ENCODE measurements around the gene ATXN7L1.

Gene ATXN7L1

DNA sequence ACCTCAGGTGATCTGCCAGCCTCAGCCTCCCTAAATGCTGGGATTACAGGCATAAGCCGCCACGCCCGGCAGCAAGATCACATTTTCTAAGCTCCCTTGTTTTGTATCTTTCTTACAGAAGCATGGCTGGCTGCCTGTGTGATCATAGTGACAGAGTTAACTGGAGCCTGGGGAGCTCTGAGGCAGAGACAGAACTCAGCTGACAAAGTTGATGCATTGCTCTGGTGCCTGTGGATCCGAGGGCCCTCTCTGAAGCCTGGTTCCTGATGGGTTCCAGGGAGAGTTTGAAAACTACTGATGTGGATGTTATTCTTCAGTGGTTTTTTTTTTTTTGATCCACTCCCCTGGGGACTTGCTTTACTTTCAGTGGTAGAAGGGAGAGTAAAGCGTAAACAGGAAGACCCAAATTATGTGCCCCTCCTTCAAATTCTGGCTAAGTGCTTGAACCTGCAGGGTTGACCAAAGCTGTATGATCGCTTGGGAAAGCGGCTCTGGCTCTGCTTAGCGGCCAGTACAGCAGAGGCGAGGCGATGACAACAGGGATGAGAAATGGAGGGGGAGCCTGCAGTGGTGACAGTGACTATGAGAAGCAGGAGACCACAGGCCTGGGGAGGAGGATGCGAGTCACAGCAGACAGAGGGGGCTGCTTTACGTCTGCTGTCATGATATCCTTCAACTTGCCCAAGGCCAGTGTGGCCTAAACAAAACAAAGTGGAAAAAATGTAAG lies 288.3 kb downstream of the ATXN7L1 start:
- H3K4me1 ChIP-seq (ENCODE audit: control insufficient read depth, insufficient read depth, low read length) = peaks cover 10% of the 10 kb centered on the region
- no peaks in the 10 kb centered on the region for H3K36me3 ChIP-seq (ENCODE audit: control insufficient read depth in 2 of 2, insufficient read depth in 2 of 2, low read length in 2 of 2)
- no peak overlapping the region for H3K27ac ChIP-seq (ENCODE audit: low read length)
- no peaks in the 10 kb centered on the region for H3K27me3 ChIP-seq (ENCODE audit: control insufficient read depth in 1 of 2, insufficient read depth in 2 of 2, low read length in 2 of 2)
- H3K9me3 ChIP-seq (ENCODE audit: control insufficient read depth in 2 of 2, low read length in 2 of 2) = no peaks in the 10 kb centered on the region
- no peak overlapping the region for H3K9ac ChIP-seq (ENCODE audit: low read length in 2 of 2)
- H3K4me3 ChIP-seq (ENCODE audit: low read length in 2 of 2) = no peak overlapping the region

DNA sequence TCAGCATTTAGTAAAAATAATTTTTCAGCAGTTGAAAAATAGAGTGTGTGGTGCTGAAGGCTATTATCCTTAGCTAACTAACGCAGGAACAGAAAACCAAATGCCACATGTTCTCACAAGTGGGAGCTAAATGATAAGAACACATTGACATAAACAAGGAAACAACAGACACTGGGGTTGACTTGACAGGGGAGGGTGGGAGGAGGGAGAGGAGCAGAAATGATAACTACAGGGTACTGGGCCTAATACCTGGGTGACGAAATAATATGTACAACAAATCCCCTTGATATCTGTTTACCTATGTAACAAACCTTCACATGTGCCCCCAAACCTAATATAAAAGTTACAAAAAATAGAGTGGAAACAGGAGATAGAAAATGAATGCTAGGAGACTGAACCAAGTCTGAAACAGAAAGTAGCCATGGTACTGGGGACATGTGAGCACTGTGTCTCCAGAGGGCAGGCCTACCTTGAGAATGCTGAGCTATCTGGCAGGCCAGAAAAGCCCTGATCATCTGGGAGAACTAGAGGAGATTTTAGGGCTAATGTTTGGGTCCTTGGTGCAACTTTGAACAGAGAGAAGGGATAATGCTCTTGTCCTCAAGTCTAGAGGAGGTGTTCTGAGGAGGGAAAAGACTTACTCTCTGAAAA lies 290.4 kb downstream of the ATXN7L1 start:
- H3K4me1 ChIP-seq (ENCODE audit: control insufficient read depth, insufficient read depth, low read length) = peaks cover 16% of the 10 kb centered on the region
- no peak overlapping the region for H3K4me3 ChIP-seq (ENCODE audit: low read length in 2 of 2)
- no peak overlapping the region for H3K27ac ChIP-seq (ENCODE audit: low read length)
- H3K36me3 ChIP-seq (ENCODE audit: control insufficient read depth in 2 of 2, insufficient read depth in 2 of 2, low read length in 2 of 2) = no peaks in the 10 kb centered on the region
- H3K9ac ChIP-seq (ENCODE audit: low read length in 2 of 2) = no peak overlapping the region
- peaks cover 0 to 3% of the 10 kb centered on the region in 2 donors for H3K27me3 ChIP-seq (ENCODE audit: control insufficient read depth in 1 of 2, insufficient read depth in 2 of 2, low read length in 2 of 2)
- no peaks in the 10 kb centered on the region for H3K9me3 ChIP-seq (ENCODE audit: control insufficient read depth in 2 of 2, low read length in 2 of 2)

DNA sequence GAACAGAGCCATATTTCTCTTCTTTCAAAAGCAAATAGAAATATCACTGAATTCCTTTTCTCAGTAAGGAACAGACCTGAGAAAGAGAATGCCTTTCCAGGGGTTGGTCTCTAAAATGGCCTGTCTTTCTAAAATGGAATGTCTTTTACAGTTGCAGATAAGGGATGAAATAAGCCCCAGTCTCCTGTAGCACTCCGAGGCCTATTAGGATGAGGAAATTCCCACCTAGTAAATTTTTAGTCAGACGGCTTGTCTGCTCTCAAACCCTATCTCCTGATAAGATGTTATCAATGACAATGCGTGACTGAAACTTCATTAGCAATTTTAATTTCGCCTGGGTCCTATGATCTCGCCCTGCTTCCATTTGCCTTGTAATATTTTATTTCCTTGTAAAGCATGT lies 292.2 kb downstream of the ATXN7L1 start:
- no peaks in the 10 kb centered on the region for H3K36me3 ChIP-seq (ENCODE audit: control insufficient read depth in 2 of 2, insufficient read depth in 2 of 2, low read length in 2 of 2)
- no peak overlapping the region for H3K9ac ChIP-seq (ENCODE audit: low read length in 2 of 2)
- no peaks in the 10 kb centered on the region for H3K9me3 ChIP-seq (ENCODE audit: control insufficient read depth in 2 of 2, low read length in 2 of 2)
- H3K4me3 ChIP-seq (ENCODE audit: low read length in 2 of 2) = no peak overlapping the region
- peaks cover 13% of the 10 kb centered on the region for H3K4me1 ChIP-seq (ENCODE audit: control insufficient read depth, insufficient read depth, low read length)
- peaks cover 0 to 3% of the 10 kb centered on the region in 2 donors for H3K27me3 ChIP-seq (ENCODE audit: control insufficient read depth in 1 of 2, insufficient read depth in 2 of 2, low read length in 2 of 2)
- H3K27ac ChIP-seq (ENCODE audit: low read length) = no peak overlapping the region

DNA sequence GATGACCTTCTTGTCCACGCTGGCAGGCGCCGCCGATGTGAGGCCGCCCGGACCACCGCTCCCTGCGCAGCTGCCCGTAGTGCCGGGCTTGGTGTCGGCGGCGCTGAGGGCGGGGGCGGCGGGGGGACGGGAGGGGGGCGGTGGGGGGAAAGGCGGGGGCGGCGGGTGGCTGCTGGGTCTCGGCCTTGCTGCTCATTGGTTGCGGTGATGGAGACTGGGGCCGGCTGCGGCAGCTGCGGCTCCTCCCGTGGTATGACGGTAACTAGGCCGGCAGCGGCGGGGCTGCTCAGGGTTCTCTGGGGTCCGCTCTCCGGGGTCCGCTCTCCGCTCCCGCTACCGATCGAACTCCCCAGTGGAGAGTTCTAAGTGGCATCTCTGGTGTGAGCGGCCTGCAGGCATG lies 293.3 kb downstream of the ATXN7L1 start:
- Histone ChIP-seq H3K36me3 (ENCODE audit: control insufficient read depth in 2 of 2, insufficient read depth in 2 of 2, low read length in 2 of 2) (no peaks in the 10 kb centered on the region), H3K4me3 (ENCODE audit: low read length in 2 of 2) (no peak overlapping the region), H3K4me1 (ENCODE audit: control insufficient read depth, insufficient read depth, low read length) (peaks cover 8% of the 10 kb centered on the region), H3K27me3 (ENCODE audit: control insufficient read depth in 1 of 2, insufficient read depth in 2 of 2, low read length in 2 of 2) (peaks cover 0 to 3% of the 10 kb centered on the region in 2 donors), H3K9me3 (ENCODE audit: control insufficient read depth in 2 of 2, low read length in 2 of 2) (no peaks in the 10 kb centered on the region), H3K9ac (ENCODE audit: low read length in 2 of 2) (no peak overlapping the region), H3K27ac (ENCODE audit: low read length) (no peak overlapping the region)

DNA sequence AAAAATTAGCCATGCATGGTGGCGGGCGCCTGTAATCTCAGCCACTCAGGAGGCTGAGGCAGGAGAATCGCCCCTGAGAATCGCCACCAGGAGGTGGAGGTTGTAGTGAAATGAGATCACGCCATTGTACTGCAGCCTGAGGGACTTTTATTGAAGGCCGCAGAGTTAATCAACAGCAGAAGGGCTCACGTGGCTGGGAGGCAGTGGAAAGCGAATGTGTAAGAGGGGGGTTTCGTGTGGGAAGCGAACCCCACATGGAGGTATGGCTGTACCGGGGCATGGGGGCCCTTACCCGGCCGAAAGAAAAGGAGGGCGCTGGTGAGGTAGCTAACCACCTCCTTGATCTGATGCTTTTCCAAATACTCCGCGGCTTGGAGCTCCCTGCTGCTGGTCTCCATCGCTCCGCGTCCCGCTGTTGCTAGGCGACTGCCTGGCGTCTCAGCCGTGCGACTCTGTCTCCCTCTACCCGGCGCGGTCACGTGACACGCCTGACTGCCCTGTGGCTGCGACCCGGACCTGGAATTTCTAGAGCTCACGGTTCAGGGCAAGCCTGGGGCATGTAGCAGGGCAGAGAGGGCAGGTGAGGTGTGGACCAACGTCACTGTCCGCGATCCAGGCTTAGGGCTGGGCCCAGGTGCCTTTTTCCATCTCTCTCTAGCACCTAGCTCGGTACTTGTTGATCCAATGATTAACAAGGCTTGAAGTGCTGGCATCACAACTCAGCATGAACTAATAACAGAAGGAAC lies 295.2 kb downstream of the ATXN7L1 start, which contains the start of gene EFCAB10:
Gene EFCAB10, minus strand, starts transcription at position 428 of the 746 bp plus-strand sequence. Its CDS starts 30 bp downstream, at position 398.
- peaks cover 0 to 3% of the 10 kb centered on the region in 2 donors for H3K27me3 ChIP-seq (ENCODE audit: control insufficient read depth in 1 of 2, insufficient read depth in 2 of 2, low read length in 2 of 2)
- H3K9me3 ChIP-seq (ENCODE audit: control insufficient read depth in 2 of 2, low read length in 2 of 2) = no peaks in the 10 kb centered on the region
- peak within 1 kb of the TSS; percentile 68 to 71 for H3K4me3 ChIP-seq (ENCODE audit: low read length in 2 of 2)
- H3K9ac ChIP-seq (ENCODE audit: low read length in 2 of 2) = no peak within 1 kb of the TSS
- H3K27ac ChIP-seq (ENCODE audit: low read length) = no peak within 1 kb of the TSS
- peaks cover 7% of the 10 kb centered on the region for H3K4me1 ChIP-seq (ENCODE audit: control insufficient read depth, insufficient read depth, low read length)
- H3K36me3 ChIP-seq (ENCODE audit: control insufficient read depth in 2 of 2, insufficient read depth in 2 of 2, low read length in 2 of 2) = no peaks in the 10 kb centered on the region

DNA sequence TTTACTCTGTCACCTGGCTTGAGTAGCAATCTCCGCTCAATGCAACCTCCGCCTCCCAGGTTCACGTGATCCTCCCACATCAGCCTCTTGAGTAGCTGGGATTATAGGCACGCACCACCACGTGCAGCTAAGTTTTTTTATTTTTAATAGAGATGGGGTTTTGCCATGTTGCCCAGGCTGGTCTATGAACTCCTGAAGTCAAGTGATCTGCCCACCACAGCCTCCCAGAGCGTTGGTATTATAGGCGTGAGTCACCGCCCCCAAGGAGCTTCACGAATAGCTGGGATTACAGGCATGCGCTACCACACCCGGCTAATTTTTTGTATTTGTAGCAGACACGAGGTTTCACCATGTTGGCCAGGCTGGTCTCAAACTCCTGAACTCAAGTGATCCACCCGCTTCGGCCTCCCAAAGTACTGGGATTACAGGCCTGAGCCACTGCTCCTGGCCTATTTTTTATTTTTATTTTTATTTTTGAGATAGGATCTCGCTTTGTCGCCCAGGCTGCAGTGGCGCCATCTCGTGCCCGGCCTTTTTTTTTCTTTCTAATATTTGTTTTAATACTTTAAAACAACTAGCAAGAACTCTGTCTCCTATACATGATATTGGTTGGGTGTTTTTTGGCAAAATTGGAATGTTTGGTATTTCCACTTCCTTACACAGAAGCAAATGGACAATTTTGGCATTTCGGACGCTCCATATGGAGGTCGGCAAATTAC lies 296.2 kb downstream of the ATXN7L1 start:
- Histone ChIP-seq H3K27ac (ENCODE audit: low read length) (no peak overlapping the region), H3K9ac (ENCODE audit: low read length in 2 of 2) (no peak overlapping the region), H3K27me3 (ENCODE audit: control insufficient read depth in 1 of 2, insufficient read depth in 2 of 2, low read length in 2 of 2) (peaks cover 0 to 3% of the 10 kb centered on the region in 2 donors), H3K9me3 (ENCODE audit: control insufficient read depth in 2 of 2, low read length in 2 of 2) (no peaks in the 10 kb centered on the region), H3K4me3 (ENCODE audit: low read length in 2 of 2) (no peak overlapping the region), H3K36me3 (ENCODE audit: control insufficient read depth in 2 of 2, insufficient read depth in 2 of 2, low read length in 2 of 2) (no peaks in the 10 kb centered on the region), H3K4me1 (ENCODE audit: control insufficient read depth, insufficient read depth, low read length) (peaks cover 7% of the 10 kb centered on the region)

DNA sequence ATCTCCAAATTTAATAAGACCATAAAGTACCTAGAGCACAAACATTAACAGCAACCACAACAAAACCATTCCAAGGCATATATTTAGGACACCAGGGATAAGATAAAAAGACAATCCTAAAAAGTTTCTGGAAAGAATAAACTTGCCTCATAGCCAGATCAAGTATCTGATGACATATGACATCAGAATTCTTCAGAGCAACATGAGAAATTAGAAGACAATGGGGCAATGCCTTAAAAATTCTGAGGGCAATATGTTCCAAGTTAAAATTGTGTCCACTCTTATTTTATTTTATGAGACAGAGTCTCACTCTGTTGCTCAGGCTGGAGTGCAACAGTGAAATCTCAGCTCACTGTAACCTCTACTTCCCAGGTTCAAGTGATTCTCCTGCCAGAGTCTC lies 297.9 kb downstream of the ATXN7L1 start:
- peaks cover 7% of the 10 kb centered on the region for H3K4me1 ChIP-seq (ENCODE audit: control insufficient read depth, insufficient read depth, low read length)
- peaks cover 0 to 3% of the 10 kb centered on the region in 2 donors for H3K27me3 ChIP-seq (ENCODE audit: control insufficient read depth in 1 of 2, insufficient read depth in 2 of 2, low read length in 2 of 2)
- H3K9me3 ChIP-seq (ENCODE audit: control insufficient read depth in 2 of 2, low read length in 2 of 2) = no peaks in the 10 kb centered on the region
- no peak overlapping the region for H3K4me3 ChIP-seq (ENCODE audit: low read length in 2 of 2)
- no peak overlapping the region for H3K27ac ChIP-seq (ENCODE audit: low read length)
- H3K9ac ChIP-seq (ENCODE audit: low read length in 2 of 2) = no peak overlapping the region
- H3K36me3 ChIP-seq (ENCODE audit: control insufficient read depth in 2 of 2, insufficient read depth in 2 of 2, low read length in 2 of 2) = no peaks in the 10 kb centered on the region

DNA sequence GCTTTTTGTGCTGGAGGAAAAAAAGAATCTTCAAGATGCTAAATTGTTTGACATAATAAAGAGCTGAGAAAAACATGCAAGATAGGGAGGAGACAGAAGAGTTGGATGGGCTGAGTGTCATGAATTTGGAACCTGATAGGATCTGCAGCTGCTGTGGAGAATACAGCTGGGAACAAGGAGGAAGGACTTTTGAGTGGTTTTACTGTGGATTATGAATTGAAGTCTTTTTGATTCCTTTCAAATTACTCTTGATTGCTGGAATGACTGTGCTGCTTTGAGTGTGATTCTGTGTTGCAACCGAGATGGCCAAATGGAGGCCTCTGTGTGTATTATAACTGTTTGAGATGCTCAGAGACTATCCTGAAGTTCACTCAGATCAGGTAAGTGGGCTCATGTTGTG lies 299.1 kb downstream of the ATXN7L1 start:
- Histone ChIP-seq H3K9me3 (ENCODE audit: control insufficient read depth in 2 of 2, low read length in 2 of 2) (no peaks in the 10 kb centered on the region), H3K27me3 (ENCODE audit: control insufficient read depth in 1 of 2, insufficient read depth in 2 of 2, low read length in 2 of 2) (peaks cover 0 to 3% of the 10 kb centered on the region in 2 donors), H3K27ac (ENCODE audit: low read length) (no peak overlapping the region), H3K9ac (ENCODE audit: low read length in 2 of 2) (no peak overlapping the region), H3K4me3 (ENCODE audit: low read length in 2 of 2) (no peak overlapping the region), H3K4me1 (ENCODE audit: control insufficient read depth, insufficient read depth, low read length) (peaks cover 7% of the 10 kb centered on the region), H3K36me3 (ENCODE audit: control insufficient read depth in 2 of 2, insufficient read depth in 2 of 2, low read length in 2 of 2) (no peaks in the 10 kb centered on the region)

DNA sequence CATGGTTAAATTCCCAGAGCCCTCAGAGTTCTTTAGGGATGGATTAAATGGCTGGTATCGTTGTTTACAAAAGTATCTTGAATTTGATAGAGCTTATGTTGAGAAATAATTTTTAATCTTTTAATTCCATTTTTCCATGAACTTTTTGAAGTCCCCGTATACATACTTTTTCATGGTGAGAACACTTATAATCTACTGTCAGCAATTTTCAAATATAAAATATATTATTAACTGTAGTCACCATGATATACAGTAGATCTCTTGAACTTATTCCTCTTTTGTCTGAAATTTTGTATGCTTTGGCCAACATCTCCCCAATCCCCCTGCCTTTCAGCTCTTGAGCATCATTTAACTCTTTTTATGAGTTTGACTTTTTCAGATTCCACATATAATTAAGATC lies 304.5 kb downstream of the ATXN7L1 start:
- no peak overlapping the region for H3K9ac ChIP-seq (ENCODE audit: low read length in 2 of 2)
- no peaks in the 10 kb centered on the region for H3K9me3 ChIP-seq (ENCODE audit: control insufficient read depth in 2 of 2, low read length in 2 of 2)
- H3K4me3 ChIP-seq (ENCODE audit: low read length in 2 of 2) = no peak overlapping the region
- peaks cover 0 to 9% of the 10 kb centered on the region in 2 donors for H3K36me3 ChIP-seq (ENCODE audit: control insufficient read depth in 2 of 2, insufficient read depth in 2 of 2, low read length in 2 of 2)
- no peak overlapping the region for H3K27ac ChIP-seq (ENCODE audit: low read length)
- no peaks in the 10 kb centered on the region for H3K4me1 ChIP-seq (ENCODE audit: control insufficient read depth, insufficient read depth, low read length)
- no peaks in the 10 kb centered on the region for H3K27me3 ChIP-seq (ENCODE audit: control insufficient read depth in 1 of 2, insufficient read depth in 2 of 2, low read length in 2 of 2)

DNA sequence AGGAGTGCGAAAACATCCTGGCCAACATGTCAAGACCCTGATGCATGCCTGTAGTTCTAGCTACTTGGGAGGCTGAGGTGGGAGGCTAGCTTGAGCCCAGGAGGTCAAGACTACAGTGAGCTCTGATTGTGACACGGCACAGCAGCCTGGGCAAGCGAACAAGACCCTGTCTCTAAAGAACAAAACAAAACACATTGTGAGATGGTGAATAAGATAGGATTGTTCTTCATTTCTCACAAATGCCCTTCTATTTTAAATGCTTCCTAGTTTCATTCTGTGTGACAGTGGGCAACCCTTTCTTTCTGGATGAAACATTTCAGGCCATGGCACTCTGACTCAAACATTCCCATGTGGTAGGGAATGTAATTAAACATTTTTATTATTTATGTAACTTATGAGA lies 308.6 kb downstream of the ATXN7L1 start:
- H3K27me3 ChIP-seq (ENCODE audit: control insufficient read depth in 1 of 2, insufficient read depth in 2 of 2, low read length in 2 of 2) = no peaks in the 10 kb centered on the region
- no peak overlapping the region for H3K4me3 ChIP-seq (ENCODE audit: low read length in 2 of 2)
- H3K9ac ChIP-seq (ENCODE audit: low read length in 2 of 2) = no peak overlapping the region
- no peaks in the 10 kb centered on the region for H3K9me3 ChIP-seq (ENCODE audit: control insufficient read depth in 2 of 2, low read length in 2 of 2)
- peaks cover 14 to 22% of the 10 kb centered on the region in 2 donors for H3K36me3 ChIP-seq (ENCODE audit: control insufficient read depth in 2 of 2, insufficient read depth in 2 of 2, low read length in 2 of 2)
- H3K4me1 ChIP-seq (ENCODE audit: control insufficient read depth, insufficient read depth, low read length) = no peaks in the 10 kb centered on the region
- no peak overlapping the region for H3K27ac ChIP-seq (ENCODE audit: low read length)

Measured in stomach smooth muscle (tissue), 2 donors.